HG03135 (cell line): ENCODE data around the gene OR5T1.

Source experiments
- ATAC-seq: cut with Tn5 transposase; IDR thresholded peaks from one replicate; pipeline ENCODE4 v1.9.1; 2021; ENCODE audit warnings: mild to moderate bottlenecking, moderate library complexity; ENCODE audit not compliant: unreplicated experiment

Gene OR5T1

GRCh38 chr11:56273854-56274253 is at the start of gene OR5T1:
TSS of gene OR5T1 (plus strand) at chr11:56274154. CDS start at chr11:56275639, 1,485 bp downstream.
- no peak for ATAC-seq

- no peak for ATAC-seq
Measured at GRCh38 chr11:56234155-56234554, 39.8 kb upstream of the OR5T1 start, which contains the start of gene OR5T2. TSS of gene OR5T2 (minus strand) at chr11:56234255. CDS start at chr11:56233062, 1,193 bp downstream.

GRCh38 chr11:56251954-56252353 is 22.0 kb upstream of the OR5T1 start, which contains the start of gene OR5T3:
TSS of gene OR5T3 (plus strand) at chr11:56252254. CDS start at chr11:56252254, 0 bp downstream.
- no peak for ATAC-seq

GRCh38 chr11:56271092-56271491 is 2.9 kb upstream of the OR5T1 start:
- no peak for ATAC-seq

- no peak for ATAC-seq
Measured at GRCh38 chr11:56292154-56292553, 18.2 kb downstream of the OR5T1 start, which contains the start of gene OR8H1. TSS of gene OR8H1 (minus strand) at chr11:56292254. CDS start at chr11:56291062, 1,192 bp downstream.

GRCh38 chr11:56296898-56297297 is 22.9 kb downstream of the OR5T1 start:
- no peak for ATAC-seq

- no peak for ATAC-seq
Measured at GRCh38 chr11:56307836-56308235, 33.9 kb downstream of the OR5T1 start.

GRCh38 chr11:56314844-56315243 is 40.9 kb downstream of the OR5T1 start, which contains the start of gene OR8K3:
TSS of gene OR8K3 (plus strand) at chr11:56315144. CDS start at chr11:56318307, 3,163 bp downstream.
- ATAC-seq: no peak
